Measurements from ENCODE around the gene NRL.

NRL gene

DNA sequence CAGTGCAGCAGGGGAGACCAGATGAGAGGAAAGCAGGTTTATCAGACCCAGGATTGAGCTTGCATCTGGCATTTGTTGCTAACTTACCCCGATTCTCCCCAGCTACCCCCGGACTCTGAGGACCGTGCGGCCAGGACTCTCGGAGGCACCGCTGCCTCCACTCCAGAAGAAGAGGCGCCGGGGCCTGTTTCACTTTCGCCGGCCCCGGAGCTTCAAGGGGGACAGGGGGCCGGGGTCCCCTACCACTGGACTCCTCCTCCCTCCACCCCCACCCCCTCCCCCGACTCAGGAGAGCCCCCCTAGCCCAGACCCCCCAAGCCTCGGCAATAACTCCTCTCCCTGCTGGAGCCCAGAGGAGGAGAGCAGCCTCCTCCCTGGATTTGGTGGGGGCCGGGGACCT lies 49.9 kb downstream of the NRL start:
- DNase-seq: no peak

DNA sequence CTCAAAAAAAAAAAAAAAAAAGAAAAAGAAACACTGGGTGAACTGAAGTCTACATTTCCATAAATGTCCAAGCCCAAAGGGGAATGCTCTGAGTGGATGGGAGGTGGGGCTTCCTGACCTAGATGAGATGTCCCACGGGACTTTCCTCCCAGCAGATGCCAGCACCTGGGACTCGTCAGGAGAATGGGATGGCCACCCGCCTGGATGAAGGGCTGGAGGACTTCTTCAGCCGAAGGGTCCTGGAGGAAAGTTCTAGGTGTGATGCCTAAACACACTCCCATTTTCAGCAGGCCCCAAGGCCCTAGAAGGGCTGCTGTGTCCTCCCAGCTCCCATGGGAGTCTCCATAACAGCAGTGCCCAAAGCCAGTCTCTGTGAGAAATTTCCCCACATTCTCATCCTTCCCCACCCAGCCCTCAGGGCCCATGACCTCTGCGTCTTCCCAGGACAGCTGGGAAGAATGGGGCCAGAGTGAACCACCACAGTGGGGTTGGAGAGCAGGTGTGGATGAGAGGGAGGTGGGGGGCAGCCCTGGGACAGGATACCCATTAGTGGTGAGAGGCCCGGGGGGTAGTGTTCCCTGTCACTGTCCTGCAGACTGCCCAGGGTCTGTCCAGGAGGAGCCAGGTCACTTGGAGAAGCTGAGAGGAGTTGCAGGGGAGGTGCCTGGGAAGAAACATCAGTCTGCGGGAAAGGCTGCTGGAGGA lies 50.5 kb downstream of the NRL start:
- DNase-seq: no peak

DNA sequence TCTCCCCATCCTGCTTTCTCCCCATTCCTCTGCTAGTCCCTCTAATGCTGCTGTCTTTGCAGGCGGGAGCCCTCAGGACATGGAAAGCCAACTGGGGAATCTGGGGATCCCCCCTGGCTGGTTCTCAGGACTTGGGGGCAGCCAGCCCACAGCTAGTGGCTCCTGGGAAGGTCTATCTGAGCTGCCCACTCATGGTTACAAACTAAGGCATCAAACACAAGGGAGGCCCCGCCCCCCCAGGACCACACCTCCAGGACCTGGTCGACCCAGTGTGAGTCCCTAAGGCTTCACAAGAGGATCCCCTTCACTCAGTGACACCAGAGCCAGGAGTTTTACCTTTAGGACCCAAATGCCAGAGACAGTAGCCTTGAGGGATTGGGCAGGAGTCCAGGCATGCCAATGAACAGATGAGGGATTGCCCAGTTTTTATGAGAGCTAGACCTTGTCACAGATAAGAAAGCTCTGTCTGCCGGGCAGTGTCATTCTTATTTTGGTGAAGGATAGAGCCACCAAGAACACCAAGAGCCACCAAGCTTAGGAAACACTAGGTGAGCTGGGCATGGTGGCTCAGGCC lies 51.4 kb downstream of the NRL start:
- no peak for DNase-seq

DNA sequence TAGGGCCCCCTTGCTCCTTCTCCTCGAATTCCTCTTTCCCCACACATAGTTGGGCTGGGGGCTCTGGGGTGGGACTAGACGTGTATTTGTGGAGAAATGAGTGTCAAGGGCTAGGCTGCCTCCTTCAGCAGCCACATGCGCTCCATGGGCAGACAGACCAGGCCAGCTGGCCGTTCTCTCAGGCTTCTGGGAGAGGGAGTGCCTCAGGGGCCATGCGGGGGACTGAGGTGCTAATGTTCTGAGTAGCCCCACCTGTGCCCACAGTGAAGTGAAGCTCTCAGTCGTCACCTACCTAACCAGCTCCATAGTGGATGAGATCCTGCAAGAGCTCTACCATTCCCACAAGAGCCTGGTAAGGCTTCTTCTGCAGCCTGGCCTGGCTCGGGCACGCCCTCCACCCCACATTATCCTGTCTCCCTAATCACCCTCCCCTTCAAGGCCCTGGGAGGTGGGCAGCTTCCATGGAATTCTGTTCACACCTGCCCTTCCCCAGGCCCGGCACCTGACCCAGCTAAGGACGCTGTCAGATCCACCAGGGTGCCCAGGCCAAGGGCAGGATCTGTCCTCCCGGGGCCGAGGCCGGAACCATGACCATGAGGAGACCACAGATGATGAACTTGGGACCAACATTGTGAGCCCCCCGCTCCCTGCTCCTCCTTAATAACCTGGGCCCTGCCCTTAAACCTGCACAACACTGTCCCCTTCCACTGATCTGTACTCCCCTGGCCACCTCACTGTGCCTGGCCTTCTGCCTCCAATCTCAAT lies 52.4 kb downstream of the NRL start:
- no peak for DNase-seq

DNA sequence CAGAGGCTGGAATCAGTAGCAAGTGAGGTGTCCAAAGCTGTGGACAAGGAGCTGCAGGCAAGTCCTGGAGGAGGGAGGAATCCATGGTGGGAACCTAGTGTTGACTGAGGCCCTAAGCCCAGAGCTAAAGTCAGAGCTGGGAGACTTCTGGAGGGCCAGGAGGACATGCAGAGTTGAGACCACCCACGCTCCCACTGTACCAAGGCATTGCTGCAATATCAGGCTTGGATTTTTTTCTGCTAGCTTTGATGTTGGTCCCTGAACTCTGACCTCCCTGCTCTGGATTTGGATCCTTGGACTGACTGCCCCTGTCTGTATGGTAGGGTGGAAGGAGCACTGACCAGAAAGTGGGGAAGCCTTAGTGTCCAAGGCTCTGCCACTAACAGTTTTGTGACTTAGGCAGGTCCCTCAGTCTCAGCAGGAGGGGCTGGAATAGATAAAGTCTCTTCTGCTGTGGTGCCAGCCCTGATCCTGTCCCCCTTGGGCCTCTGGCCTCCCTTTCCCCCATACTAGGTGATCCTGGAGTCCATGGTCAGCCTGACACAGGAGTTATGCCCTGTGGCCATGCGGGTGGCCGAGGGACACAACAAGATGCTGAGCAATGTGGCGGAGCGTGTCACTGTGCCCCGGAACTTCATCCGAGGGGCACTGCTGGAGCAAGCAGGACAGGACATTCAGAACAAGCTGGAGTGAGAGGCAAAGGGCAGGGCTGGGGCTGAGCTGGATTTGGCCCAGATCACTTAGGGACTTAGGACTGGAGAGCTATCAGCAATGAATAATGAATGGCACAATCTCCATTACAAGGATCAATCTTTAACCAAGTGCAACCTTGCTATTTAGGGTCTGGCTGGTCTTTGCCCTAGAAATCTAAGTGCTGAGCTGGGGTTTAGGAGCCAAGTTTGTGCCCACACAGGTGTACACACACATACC lies 53.5 kb downstream of the NRL start:
- no peak for DNase-seq

DNA sequence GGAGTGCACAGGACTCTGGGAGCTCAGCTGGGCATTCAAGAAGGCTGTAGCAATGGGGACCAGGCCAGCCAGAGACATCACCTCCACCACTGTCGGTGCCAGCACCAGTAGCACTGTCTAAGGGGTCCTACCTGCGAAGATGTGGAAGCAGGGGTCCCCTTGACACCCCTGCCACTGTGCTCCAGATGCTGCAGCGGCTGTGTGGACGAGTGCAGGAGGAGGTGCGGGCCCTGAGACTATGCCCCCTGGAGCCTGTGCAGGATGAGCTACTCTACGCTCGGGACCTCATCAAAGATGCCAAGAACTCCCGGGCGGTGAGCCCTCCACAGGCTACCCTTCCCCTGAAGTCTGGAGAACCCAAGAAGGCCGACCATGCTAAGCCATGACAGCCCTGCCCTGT lies 54.3 kb downstream of the NRL start:
- no peak for DNase-seq

DNA sequence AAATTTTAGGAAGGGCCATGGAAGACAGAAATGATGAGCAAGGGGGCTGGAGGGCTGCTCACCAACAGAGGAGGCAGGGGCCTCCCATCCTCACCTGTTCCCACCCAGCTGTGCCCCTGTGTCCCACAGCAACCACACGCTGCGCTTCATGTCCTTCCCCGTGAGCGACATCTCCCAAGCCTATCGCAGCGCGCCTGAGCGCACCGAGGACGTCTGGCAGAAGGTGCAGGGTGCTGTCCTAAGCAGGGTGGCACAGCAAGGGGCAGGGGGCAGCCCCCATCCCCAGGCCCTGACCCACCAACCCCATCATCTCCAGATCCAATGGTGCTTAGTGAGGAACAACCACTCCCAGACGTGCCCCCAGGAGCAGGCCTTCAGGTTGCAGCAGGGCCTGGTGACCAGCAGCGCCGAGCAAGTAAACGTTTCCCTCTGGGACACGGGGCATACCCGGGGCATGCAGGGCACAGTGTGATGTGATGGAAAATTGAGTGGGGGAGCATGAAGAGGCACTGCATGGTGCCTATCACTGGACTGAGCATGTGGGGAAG lies 54.8 kb downstream of the NRL start:
- no peak for DNase-seq

DNA sequence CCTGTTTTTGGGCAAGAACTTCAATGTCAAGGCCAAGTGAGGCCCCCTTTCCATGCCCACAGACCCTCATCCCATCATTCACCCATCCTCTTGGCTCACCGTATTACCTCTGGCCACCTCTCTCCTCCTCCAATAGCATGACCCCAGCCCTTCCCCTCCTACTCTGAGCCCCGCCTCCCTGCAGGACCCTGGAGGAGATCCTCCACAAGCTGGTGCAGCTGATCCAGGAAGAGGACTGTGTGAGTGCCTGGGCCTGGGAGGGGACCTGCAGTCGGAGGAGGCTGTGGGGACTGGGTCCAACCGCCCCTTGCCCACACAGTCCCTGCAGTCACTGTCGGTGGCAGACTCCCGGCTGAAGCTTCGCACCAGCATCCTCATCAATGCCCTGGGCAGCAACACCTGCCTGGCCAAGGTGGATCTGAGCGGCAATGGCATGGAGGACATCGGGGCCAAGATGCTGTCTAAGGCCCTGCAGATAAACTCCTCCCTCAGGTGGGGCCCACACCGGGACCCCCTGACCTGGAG lies 55.7 kb downstream of the NRL start:
- DNase-seq: no peak

DNA sequence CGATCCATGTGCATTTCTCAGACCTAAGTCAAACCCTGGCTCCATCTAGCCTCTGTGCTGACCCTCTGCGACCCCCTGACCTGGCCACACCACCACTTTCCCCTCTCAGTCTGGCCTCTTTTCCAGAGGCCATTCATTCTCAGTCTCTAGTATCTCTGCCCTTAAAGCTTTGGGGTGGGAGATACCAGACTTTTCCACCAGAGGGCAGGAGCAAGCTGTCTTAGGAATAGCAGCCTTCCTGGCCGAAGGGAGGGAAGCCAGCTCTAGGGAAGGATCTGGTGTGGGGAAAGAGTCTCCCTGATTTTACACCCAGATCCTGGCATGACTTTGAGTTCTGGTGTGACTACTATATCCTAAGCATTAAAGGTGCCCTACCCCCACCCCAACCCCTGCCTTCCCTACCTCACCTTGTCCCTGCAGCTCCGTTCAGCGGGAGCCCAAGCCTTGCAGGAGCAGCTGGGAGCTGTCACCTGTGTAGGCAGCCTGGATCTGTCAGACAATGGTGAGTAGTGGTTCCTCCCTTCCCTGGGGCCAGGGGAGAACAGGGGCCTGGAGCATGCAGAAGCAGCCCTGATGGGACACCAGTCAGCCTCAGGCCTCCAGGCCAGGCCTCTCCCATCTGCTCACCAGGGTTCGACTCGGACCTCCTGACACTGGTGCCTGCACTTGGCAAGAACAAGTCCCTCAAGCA lies 56.3 kb downstream of the NRL start:
- DNase-seq: peak; percentile 77

DNA sequence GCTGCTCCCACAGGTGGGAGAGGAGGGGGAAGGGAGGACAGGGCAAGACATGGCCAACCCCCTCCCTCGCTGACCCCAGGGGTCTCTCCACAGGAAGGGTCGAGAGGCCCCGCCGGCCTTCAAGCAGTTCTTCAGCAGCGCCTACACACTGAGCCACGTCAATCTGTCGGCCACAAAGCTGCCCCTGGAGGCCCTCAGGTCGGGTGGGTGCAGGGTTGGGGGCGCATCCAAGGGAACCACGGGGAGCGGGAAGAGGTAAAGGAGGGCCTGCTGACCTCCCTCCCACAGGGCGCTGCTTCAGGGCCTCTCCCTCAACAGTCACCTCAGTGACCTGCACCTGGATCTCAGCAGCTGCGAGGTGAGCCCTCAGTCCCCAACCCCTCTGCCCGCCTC lies 56.9 kb downstream of the NRL start:
- no peak for DNase-seq

DNA sequence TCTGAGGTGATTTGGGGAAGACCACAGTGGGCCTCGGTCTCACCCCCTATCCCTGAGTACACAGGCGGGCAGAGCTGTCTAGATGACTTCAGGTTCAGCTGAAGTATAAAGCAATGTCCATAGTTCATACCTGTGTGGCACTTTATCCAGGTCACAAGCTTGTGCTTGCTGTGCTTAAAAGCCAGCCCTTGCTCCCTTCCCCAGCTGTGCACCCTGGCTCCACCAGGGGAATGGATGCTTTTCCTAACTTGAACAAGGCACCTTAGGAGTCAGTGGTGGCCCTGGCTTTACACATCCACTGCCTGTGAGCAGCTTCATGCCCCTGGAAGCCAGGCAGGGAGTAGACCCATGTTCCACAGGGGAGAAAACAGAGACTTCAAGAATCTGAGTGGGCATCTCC lies 57.5 kb downstream of the NRL start:
- no peak for DNase-seq

DNA sequence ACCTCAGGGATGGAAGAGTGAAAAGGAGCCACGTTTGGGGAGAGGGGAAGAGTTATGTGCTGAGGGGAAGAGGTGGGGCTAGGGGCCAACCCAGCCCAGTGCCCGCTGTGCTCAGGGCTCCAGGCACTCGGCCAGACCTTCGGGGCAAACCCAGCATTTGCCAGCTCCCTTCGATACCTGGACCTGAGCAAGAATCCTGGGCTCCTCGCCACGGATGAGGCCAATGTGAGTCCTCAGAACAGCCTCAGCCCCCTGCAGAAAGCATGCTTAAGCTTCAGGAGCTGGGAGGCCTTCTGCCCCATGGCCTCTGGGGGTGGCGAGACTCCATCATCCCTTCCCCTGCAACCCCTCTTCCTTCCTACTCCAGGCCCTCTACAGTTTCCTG lies 58.0 kb downstream of the NRL start:
- DNase-seq: no peak

DNA sequence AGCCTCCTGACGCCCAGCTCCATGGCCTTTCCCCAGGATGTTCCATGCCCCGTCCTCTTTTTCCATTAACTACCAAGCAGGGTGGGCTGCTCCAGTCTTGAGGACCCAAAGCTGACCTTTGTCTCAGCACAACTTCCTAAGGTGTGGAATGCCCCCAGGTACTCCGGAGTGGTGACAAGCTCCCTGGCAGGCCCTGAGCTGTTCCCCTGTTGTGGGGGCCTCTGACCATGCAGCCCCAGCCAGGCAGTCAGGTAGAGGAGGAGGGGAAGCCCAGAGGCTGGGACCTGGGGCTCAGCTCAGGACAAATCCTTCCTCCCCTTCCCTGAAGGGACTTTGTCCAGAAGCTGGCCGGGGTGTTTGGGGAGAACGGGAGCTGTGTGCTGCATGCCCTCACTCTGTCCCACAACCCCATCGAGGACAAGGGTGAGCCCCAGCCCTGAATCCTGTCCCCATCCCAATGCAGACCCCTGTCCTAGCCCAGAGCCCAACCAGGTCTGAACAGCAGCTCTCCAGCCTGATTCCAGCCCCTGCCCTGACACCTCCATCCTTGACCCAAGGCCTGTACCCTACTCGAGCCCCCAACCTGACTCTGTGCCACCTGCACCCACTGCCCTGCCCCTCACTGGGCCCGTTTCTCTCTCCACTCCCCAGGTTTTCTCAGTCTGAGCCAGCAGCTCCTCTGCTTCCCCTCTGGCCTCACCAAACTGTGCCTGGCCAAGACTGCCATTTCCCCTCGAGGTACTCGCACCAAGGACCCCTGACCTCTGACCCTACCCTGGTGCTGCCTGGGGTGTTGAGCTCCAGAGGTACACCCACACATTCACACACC lies 58.6 kb downstream of the NRL start:
- DNase-seq: no peak

DNA sequence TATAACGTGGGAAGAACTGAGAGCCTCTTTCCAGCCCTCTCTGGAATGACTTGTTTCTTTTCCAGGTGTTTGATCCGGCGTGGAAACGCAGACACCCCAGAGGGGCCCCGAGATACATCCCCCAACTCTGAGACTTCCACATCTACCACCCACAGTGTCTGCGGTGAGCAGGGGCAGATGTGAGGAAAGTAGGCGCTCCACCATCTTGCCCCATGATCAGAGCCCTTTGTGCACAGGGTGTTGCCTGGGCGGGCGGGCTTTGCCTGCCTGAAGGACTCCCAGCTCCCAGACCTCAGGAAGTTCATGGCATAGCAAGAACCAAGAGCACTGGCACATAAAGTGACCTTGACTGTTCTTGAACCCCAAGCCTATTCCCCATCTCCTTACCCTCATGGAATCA lies 60.1 kb downstream of the NRL start:
- DNase-seq: no peak

DNA sequence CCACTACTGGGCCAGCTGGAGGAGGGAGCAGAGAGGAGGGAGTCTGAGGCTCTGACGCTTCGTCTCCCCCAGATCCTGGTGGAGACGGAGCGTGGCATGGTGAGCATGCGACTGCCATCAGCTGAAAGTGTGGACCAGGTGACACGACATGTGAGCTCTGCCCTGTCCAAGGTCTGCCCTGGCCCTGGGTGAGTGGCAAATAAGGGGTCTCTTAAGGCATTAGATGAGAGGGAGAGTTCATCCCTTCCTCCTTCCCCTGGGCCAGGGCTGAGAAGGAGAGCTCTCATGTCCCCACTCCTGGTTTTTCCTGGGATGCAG lies 60.5 kb downstream of the NRL start:
- DNase-seq: no peak

DNA sequence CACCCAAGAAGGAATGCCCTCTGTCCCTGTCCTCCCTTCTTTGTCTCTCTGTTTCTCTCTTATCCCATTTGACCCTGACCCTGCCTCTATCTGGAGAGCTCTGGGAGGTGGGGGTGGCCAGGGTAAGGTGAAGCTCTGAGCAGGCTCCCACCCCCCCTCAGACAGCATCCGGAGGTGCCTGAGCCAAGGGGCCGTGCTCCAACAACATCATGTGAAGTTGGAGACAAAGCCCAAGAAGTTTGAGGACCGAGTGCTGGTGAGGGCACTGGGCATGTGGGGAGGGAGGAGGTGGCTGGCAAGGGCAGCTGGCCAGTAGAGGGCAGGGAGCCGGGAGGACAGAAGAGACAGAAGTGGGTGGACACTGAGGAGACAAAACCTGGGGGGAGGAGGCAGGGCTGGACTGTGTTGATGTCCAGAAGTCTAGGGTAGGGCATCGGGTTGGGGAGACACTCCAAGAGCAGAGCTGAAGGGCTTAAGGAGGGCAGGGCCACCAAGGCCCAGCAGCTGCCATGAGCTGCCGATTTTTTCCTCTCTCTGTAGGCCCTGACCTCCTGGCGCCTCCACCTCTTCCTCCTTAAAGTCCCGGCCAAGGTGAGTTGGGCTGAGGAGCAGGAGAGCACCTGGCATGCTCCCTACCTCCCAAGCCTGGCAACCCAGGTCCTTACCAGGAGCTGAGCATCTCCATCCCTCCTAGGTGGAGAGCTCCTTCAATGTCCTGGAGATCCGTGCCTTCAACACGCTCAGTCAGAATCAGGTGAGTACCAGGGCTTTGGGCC lies 61.0 kb downstream of the NRL start:
- no peak for DNase-seq

DNA sequence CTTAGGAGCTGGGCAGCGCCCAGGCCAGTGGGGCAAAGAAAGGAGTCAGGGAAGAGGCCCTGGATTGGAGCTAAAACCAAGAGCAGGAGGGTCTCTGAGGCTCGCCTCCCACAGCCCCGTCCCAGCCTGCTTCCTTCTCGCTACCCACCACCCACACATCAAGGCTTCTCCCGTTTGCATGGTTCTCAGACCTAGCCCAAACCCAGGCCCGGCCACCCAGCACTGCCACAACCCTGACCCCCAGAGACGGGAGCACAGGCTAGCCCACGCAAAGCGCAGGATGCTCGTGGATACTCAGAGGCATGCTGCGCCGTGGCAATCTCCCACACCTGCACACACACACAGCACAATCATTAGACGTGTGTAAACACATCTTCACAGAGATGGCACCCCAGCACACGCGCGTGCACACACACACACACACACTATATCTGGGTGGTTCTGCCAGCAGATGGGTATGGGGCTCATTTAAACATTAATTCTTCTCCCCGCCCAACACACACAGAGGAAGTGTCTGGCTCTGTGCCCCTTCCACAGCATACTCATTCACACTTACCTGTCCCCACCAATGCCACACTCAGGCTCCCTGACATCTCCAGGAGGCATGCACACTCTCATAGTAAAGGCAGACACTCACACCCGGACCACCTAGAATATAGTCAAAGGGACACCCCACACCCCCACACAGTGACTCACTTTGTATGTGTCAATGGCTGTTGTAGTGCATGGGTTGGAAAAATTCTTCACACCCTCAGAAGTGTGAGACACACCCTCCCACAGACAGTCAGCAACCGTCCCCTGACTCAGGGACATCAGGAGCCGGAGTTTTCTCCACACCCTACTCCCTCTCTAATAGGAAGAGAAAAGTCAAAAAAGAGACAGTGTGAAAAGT lies 61.8 kb downstream of the NRL start:
- peak; percentile 68 for DNase-seq

DNA sequence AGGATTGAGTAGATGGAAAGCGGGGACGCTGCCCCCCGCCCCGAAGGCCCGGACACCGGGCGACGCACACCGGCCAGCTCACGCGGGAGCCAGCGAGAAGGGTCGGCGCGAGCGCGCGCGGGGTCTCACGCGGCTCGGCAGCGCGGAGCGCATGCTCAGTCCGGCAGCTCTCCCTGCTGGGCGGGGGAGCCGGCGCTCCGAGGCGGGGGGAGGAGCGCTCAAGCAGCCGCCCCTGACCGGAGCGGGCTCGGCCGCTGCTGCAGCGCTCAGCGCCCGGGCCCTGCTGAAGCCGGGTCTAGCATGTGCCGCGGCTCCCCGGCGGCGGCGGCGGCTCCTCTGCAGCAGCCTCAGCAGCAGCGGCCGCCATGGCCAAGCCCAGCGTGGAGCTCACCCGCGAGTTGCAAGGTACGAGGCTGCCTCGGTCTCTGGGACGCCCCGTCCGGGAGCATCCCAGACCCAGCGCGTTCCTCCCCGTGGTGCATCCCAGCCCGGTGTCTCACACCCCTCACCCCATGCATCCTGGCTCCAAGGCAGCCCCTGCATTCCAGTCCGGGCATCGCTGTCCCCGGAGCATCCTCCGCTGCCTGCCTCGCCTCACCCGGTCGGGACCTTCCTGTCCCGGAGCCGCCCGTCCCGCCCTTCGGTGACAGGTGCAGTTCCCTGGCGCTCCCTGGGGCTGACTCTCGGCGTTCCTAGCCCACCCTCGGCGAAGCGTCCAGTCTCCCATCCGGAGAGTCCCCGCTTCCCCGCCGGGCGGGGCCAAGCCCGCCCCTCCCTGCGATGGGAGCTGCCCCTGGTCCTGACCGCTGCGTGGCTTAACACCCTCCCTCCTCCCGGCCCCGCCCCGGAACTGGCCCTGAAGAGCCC lies 62.7 kb downstream of the NRL start, which contains the start of gene CARMIL3:
TSS of gene CARMIL3 (plus strand) at position 221 of the 867 bp plus-strand sequence. CDS start at position 366, 145 bp downstream.
- DNase-seq: peak; percentile 77
